Activated naive CD4-positive, alpha-beta T cell (primary cell): ENCODE data around the gene DKC1.
"Not testable (repeated sequence)": the region's sequence is repeated elsewhere in the genome, so short reads cannot be mapped to it uniquely, and the experiment has no call there.

Source experiments
- DNase-seq, 4 experiments: peaks; one replicate each; lab custom pipeline; 2025; lab: John Stamatoyannopoulos, UW

The DKC1 gene

DNA sequence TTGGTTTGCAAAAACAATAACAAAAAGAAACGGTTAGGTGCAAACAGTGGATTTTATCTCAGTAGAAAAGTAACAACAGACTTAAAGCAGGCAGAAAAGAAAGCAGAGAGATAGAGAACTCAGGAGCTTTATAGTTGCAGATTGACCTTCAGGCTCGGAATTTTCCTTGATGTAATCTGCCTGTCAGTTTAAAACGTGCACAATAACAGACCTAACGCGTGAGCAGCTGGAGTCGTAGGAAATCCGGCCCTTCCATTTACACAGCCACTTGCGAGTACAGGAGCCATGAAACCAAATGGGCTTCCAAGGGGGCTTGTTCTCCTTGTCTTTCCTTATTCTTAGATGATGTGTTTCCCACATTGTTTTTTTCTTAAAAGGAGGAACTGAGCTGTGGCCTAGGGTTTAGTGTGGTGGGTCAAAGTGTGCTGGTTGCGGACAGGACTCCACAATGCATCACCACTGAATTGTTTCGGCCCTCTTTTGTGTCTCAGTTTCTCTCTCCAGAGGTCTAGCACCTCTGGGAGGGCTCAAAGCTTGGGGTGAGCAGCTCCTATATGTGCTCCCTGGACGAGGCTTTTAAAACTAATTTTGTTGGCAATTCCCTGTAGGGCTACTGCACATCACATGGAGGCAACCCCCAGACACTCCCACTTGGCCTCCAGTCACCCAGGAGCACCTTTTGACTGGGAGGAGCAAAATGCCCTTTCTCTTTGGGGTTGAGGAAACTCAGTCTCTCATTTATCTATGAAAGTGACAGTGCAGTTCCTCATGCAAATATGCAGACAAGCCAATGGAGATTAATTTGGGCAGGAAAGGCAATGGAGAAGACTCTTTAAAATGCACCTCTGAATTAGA, 56.5 kb downstream of the DKC1 start:
- DNase-seq: no peak

- no peak for DNase-seq
Measured at GRCh38 chrX:154819771-154820341, 57.2 kb downstream of the DKC1 start.

DNA sequence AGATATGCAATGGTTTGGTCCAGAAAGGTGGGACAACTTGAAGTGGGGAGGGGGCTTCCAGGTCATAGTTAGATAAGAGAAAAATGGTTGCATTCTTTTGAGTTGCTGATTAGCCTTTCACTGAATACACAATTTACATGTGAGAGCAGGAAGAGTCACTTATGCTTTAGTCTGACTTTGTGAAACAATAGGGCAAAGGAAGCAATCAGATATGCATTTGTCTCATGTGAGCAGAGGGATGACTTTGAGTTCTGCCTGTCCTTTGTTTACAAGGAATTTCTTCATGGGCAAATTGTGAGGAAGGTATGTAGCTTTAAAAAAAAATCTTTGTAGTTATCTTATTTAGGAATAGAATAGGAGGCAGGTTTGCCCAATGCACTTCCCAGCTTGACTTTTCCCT, 58.9 kb downstream of the DKC1 start:
- no peak for DNase-seq

- no peak for DNase-seq
Measured at GRCh38 chrX:154822029-154822428, 59.4 kb downstream of the DKC1 start.

DNA sequence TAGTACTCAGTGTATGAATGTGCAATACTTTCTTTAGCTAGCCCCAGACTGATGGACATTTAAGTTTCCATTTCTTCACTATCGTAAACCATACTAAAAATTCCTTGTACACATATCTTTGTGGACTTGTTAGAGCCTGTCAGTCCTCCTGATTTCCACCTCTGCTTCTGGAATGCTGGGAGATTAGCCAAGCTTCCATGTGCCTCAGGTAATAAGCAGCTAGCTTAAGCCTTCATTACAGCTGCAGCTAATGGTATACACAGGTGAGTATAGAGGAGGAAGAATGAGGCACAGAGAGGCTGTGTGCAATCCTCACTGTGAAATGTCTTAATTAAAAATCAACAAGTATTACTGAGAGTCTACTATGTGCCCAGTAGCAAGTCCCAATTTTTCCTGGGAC, 62.0 kb downstream of the DKC1 start:
- no peak for DNase-seq

GRCh38 chrX:154825586-154825985, 62.9 kb downstream of the DKC1 start:
- DNase-seq: not testable (repeated sequence)
